Measurements from ENCODE around the gene CEACAM5. TPM values are rescaled to one million over a fixed set of nuclear protein-coding genes. Genes with fewer than 3 reads are reported as not detected.

CEACAM5 gene
- total RNA-seq, 4 donors from 2014 or later: 0.83 to 2.2 TPM; not detected in 2

DNA sequence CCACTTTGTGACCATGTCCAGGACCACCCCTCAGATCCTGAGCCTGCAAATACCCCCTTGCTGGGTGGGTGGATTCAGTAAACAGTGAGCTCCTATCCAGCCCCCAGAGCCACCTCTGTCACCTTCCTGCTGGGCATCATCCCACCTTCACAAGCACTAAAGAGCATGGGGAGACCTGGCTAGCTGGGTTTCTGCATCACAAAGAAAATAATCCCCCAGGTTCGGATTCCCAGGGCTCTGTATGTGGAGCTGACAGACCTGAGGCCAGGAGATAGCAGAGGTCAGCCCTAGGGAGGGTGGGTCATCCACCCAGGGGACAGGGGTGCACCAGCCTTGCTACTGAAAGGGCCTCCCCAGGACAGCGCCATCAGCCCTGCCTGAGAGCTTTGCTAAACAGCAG lies 12.7 kb upstream of the CEACAM5 start:
- intact Hi-C loops (cut with DNase I): no loop called here
- no peak for DNase-seq (ENCODE audit: extremely low spot score)
- Histone ChIP-seq H3K9me3 (peaks cover 0 to 33% (median 7%) of the 10 kb centered on the region in 4 donors), H3K27ac (replicated peaks in 1 of 4) (no peak overlapping the region), H3K36me3 (no peaks in the 10 kb centered on the region), H3K4me3 (no peak overlapping the region), H3K27me3 (peaks cover 0 to 60% (median 0%) of the 10 kb centered on the region in 4 donors), H3K4me1 (no peaks in the 10 kb centered on the region)
- no peak for TF ChIP-seq POLR2A (IDR thresholded peaks at IDR 0.05; ENCODE audit: low read depth)
- no peak for TF ChIP-seq EP300 (IDR thresholded peaks at IDR 0.05)
- TF ChIP-seq, protein P1, sequence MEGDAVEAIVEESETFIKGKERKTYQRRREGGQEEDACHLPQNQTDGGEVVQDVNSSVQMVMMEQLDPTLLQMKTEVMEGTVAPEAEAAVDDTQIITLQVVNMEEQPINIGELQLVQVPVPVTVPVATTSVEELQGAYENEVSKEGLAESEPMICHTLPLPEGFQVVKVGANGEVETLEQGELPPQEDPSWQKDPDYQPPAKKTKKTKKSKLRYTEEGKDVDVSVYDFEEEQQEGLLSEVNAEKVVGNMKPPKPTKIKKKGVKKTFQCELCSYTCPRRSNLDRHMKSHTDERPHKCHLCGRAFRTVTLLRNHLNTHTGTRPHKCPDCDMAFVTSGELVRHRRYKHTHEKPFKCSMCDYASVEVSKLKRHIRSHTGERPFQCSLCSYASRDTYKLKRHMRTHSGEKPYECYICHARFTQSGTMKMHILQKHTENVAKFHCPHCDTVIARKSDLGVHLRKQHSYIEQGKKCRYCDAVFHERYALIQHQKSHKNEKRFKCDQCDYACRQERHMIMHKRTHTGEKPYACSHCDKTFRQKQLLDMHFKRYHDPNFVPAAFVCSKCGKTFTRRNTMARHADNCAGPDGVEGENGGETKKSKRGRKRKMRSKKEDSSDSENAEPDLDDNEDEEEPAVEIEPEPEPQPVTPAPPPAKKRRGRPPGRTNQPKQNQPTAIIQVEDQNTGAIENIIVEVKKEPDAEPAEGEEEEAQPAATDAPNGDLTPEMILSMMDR (IDR thresholded peaks at IDR 0.05): no peak
- no peak for TF ChIP-seq POLR2AphosphoS5 (IDR thresholded peaks at IDR 0.05)
- no CpG with 5 or more reads among the region's 2 CpGs for WGBS

DNA sequence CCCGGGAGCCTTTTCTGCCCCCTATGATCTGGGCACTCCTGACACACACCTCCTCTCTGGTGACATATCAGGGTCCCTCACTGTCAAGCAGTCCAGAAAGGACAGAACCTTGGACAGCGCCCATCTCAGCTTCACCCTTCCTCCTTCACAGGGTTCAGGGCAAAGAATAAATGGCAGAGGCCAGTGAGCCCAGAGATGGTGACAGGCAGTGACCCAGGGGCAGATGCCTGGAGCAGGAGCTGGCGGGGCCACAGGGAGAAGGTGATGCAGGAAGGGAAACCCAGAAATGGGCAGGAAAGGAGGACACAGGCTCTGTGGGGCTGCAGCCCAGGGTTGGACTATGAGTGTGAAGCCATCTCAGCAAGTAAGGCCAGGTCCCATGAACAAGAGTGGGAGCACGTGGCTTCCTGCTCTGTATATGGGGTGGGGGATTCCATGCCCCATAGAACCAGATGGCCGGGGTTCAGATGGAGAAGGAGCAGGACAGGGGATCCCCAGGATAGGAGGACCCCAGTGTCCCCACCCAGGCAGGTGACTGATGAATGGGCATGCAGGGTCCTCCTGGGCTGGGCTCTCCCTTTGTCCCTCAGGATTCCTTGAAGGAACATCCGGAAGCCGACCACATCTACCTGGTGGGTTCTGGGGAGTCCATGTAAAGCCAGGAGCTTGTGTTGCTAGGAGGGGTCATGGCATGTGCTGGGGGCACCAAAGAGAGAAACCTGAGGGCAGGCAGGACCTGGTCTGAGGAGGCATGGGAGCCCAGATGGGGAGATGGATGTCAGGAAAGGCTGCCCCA lies 11.8 kb upstream of the CEACAM5 start:
- no peaks in the 10 kb centered on the region for H3K4me1 ChIP-seq
- no peaks in the 10 kb centered on the region for H3K36me3 ChIP-seq
- H3K27me3 ChIP-seq: peaks cover 0 to 60% (median 0%) of the 10 kb centered on the region in 4 donors
- H3K9me3 ChIP-seq: peaks cover 0 to 28% (median 7%) of the 10 kb centered on the region in 4 donors
- intact Hi-C loops (cut with DNase I): no loop called here
- no peak overlapping the region for H3K27ac ChIP-seq (replicated peaks in 1 of 4)
- TF ChIP-seq, protein P1 (IDR thresholded peaks at IDR 0.05): no peak
- TF ChIP-seq POLR2A (IDR thresholded peaks at IDR 0.05; ENCODE audit: low read depth) (no peak), EP300 (IDR thresholded peaks at IDR 0.05) (no peak)
- no peak for DNase-seq (ENCODE audit: extremely low spot score)
- 62% methylated on average over 7 of the region's 7 CpGs for WGBS
- H3K4me3 ChIP-seq: no peak overlapping the region

DNA sequence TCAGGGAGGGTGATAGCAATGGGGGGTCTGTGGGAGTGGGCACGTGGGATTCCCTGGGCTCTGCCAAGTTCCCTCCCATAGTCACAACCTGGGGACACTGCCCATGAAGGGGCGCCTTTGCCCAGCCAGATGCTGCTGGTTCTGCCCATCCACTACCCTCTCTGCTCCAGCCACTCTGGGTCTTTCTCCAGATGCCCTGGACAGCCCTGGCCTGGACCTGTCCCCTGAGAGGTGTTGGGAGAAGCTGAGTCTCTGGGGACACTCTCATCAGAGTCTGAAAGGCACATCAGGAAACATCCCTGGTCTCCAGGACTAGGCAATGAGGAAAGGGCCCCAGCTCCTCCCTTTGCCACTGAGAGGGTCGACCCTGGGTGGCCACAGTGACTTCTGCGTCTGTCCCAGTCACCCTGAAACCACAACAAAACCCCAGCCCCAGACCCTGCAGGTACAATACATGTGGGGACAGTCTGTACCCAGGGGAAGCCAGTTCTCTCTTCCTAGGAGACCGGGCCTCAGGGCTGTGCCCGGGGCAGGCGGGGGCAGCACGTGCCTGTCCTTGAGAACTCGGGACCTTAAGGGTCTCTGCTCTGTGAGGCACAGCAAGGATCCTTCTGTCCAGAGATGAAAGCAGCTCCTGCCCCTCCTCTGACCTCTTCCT lies 11.1 kb upstream of the CEACAM5 start:
- intact Hi-C loops (cut with DNase I): no loop called here
- no peak overlapping the region for H3K4me3 ChIP-seq
- H3K27me3 ChIP-seq: peaks cover 0 to 59% (median 0%) of the 10 kb centered on the region in 4 donors
- 84% methylated on average over 5 of the region's 9 CpGs for WGBS
- DNase-seq (ENCODE audit: extremely low spot score): no peak
- H3K4me1 ChIP-seq: no peaks in the 10 kb centered on the region
- H3K27ac ChIP-seq (replicated peaks in 1 of 4): no peak overlapping the region
- TF ChIP-seq, protein P1 (IDR thresholded peaks at IDR 0.05): no peak
- TF ChIP-seq POLR2A (IDR thresholded peaks at IDR 0.05; ENCODE audit: low read depth) (no peak), POLR2AphosphoS5 (IDR thresholded peaks at IDR 0.05) (no peak), EP300 (IDR thresholded peaks at IDR 0.05) (no peak)
- H3K9me3 ChIP-seq: peaks cover 0 to 21% (median 2%) of the 10 kb centered on the region in 4 donors
- H3K36me3 ChIP-seq: no peaks in the 10 kb centered on the region

DNA sequence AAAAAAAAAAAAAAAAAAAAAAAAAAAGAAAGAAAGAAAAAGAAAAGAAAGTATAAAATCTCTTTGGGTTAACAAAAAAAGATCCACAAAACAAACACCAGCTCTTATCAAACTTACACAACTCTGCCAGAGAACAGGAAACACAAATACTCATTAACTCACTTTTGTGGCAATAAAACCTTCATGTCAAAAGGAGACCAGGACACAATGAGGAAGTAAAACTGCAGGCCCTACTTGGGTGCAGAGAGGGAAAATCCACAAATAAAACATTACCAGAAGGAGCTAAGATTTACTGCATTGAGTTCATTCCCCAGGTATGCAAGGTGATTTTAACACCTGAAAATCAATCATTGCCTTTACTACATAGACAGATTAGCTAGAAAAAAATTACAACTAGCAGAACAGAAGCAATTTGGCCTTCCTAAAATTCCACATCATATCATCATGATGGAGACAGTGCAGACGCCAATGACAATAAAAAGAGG lies 9.6 kb upstream of the CEACAM5 start:
- H3K4me3 ChIP-seq: no peak overlapping the region
- H3K27ac ChIP-seq (replicated peaks in 1 of 4): no peak overlapping the region
- TF ChIP-seq, protein P1 (IDR thresholded peaks at IDR 0.05): no peak
- no peak for TF ChIP-seq POLR2A (IDR thresholded peaks at IDR 0.05; ENCODE audit: low read depth)
- intact Hi-C loops (cut with DNase I): no loop called here
- 70% methylated on average over 1 of the region's 1 CpG for WGBS
- H3K9me3 ChIP-seq: peaks cover 0 to 7% (median 0%) of the 10 kb centered on the region in 4 donors
- DNase-seq (ENCODE audit: extremely low spot score): no peak
- no peaks in the 10 kb centered on the region for H3K36me3 ChIP-seq
- H3K27me3 ChIP-seq: peaks cover 0 to 61% (median 0%) of the 10 kb centered on the region in 4 donors
- no peaks in the 10 kb centered on the region for H3K4me1 ChIP-seq

Data from esophagus muscularis mucosa (tissue), 4 donors.